ENCODE measurements around the gene STRN.

The STRN gene

DNA sequence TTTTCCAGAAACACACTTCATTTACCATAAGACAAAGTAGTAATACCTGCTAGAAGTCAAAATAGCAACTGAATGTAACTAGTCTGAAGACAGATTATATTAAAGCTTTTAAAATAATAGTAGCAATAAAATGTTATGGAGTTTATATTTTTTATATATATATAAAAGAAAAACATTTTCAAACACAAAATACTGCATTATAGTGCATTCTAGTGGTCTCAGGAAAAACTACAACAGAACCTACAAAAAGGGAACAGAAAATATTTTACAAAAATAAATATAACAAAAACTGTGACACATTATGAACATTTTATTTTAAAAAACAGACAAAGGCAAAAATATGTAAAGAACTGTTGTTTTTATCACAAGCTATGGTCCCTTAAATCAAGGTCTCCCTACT, 48.0 kb downstream of the STRN start:
- ATAC-seq, result no peak
- no peak for TF ChIP-seq GLIS3 (CRISPR knock-in tag; IDR thresholded peaks at IDR 0.05)
- TF ChIP-seq, protein P1, sequence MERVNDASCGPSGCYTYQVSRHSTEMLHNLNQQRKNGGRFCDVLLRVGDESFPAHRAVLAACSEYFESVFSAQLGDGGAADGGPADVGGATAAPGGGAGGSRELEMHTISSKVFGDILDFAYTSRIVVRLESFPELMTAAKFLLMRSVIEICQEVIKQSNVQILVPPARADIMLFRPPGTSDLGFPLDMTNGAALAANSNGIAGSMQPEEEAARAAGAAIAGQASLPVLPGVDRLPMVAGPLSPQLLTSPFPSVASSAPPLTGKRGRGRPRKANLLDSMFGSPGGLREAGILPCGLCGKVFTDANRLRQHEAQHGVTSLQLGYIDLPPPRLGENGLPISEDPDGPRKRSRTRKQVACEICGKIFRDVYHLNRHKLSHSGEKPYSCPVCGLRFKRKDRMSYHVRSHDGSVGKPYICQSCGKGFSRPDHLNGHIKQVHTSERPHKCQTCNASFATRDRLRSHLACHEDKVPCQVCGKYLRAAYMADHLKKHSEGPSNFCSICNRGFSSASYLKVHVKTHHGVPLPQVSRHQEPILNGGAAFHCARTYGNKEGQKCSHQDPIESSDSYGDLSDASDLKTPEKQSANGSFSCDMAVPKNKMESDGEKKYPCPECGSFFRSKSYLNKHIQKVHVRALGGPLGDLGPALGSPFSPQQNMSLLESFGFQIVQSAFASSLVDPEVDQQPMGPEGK (CRISPR knock-in tag; IDR thresholded peaks at IDR 0.05; ENCODE audit: borderline replicate concordance), result no peak
- TF ChIP-seq ESRRG (CRISPR knock-in tag; IDR thresholded peaks at IDR 0.05), result no peak
- no peak for TF ChIP-seq ZFP30 (CRISPR knock-in tag; IDR thresholded peaks at IDR 0.05)
- TF ChIP-seq ZNF70 (CRISPR knock-in tag; IDR thresholded peaks at IDR 0.05), result no peak

DNA sequence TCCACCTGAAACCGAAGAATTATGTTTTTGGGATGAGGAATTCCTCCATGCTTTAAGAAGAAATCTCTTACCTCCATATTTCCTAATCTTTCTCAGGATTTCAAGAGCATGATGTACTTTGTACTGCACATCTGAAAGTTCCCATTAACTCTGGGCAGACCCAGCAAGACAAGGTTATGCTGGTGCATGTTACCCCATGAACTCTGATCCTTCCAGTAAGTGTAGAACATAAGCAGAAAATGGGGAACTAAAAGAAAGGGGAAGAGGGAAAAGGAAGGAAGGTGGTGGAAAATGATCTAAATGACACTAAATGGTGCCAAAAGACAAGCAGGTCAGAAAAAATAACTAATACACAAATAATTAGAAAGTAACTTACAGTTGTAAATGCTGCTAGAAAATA, 50.7 kb downstream of the STRN start:
- TF ChIP-seq CSDC2 (CRISPR knock-in tag; IDR thresholded peaks at IDR 0.05), result no peak
- TF ChIP-seq PPARA (CRISPR knock-in tag; IDR thresholded peaks at IDR 0.05; ENCODE audit: borderline replicate concordance), result no peak
- no peak for TF ChIP-seq TCF4 (CRISPR knock-in tag; IDR thresholded peaks at IDR 0.05; ENCODE audit: borderline replicate concordance)
- no peak for TF ChIP-seq OSR1 (CRISPR knock-in tag; IDR thresholded peaks at IDR 0.05)
- TF ChIP-seq, protein P2, sequence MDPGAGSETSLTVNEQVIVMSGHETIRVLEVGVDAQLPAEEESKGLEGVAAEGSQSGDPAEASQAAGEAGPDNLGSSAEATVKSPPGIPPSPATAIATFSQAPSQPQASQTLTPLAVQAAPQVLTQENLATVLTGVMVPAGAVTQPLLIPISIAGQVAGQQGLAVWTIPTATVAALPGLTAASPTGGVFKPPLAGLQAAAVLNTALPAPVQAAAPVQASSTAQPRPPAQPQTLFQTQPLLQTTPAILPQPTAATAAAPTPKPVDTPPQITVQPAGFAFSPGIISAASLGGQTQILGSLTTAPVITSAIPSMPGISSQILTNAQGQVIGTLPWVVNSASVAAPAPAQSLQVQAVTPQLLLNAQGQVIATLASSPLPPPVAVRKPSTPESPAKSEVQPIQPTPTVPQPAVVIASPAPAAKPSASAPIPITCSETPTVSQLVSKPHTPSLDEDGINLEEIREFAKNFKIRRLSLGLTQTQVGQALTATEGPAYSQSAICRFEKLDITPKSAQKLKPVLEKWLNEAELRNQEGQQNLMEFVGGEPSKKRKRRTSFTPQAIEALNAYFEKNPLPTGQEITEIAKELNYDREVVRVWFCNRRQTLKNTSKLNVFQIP (CRISPR knock-in tag; IDR thresholded peaks at IDR 0.05; ENCODE audit: borderline replicate concordance, low read depth), result no peak
- TF ChIP-seq ZFP3 (CRISPR knock-in tag; IDR thresholded peaks at IDR 0.05), result no peak
- TF ChIP-seq ZNF70 (CRISPR knock-in tag; IDR thresholded peaks at IDR 0.05), result no peak
- TF ChIP-seq SNAI2 (CRISPR knock-in tag; IDR thresholded peaks at IDR 0.05), result no peak
- TF ChIP-seq, protein P3, sequence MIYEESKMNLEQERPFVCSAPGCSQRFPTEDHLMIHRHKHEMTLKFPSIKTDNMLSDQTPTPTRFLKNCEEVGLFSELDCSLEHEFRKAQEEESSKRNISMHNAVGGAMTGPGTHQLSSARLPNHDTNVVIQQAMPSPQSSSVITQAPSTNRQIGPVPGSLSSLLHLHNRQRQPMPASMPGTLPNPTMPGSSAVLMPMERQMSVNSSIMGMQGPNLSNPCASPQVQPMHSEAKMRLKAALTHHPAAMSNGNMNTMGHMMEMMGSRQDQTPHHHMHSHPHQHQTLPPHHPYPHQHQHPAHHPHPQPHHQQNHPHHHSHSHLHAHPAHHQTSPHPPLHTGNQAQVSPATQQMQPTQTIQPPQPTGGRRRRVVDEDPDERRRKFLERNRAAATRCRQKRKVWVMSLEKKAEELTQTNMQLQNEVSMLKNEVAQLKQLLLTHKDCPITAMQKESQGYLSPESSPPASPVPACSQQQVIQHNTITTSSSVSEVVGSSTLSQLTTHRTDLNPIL (CRISPR knock-in tag; IDR thresholded peaks at IDR 0.05; ENCODE audit: low read depth), result no peak
- ATAC-seq, result no peak

DNA sequence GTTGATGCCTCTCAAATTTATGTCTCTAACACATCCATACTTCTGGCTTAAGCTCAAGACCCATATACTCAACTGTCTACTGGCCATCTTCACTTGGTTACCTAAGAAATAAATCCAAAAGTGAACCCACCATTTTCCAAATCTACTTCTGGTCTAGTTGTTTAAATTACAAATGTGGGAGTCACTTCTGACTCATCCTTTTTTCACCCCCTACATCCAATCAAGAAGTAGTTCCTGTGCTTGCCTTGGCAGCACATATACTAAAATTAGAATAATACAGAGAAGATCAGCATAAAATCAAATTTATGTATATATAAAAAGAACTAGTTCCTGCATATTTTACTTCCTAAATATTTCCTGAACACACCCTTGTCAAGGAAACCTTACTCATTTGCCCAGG, 53.6 kb downstream of the STRN start:
- TF ChIP-seq SNAI2 (CRISPR knock-in tag; IDR thresholded peaks at IDR 0.05), result no peak
- no peak for TF ChIP-seq ZFP30 (CRISPR knock-in tag; IDR thresholded peaks at IDR 0.05)
- TF ChIP-seq ZC3H10 (CRISPR knock-in tag; IDR thresholded peaks at IDR 0.05), result no peak
- TF ChIP-seq ZNF8 (CRISPR knock-in tag; IDR thresholded peaks at IDR 0.05), result no peak
- TF ChIP-seq, protein P3 (CRISPR knock-in tag; IDR thresholded peaks at IDR 0.05; ENCODE audit: low read depth), result no peak
- TF ChIP-seq PPARA (CRISPR knock-in tag; IDR thresholded peaks at IDR 0.05; ENCODE audit: borderline replicate concordance), result no peak
- no peak for TF ChIP-seq TCF4 (CRISPR knock-in tag; IDR thresholded peaks at IDR 0.05; ENCODE audit: borderline replicate concordance)
- TF ChIP-seq ESRRG (CRISPR knock-in tag; IDR thresholded peaks at IDR 0.05), result no peak
- no peak for TF ChIP-seq GLIS3 (CRISPR knock-in tag; IDR thresholded peaks at IDR 0.05)
- TF ChIP-seq TOX (CRISPR knock-in tag; IDR thresholded peaks at IDR 0.05; ENCODE audit: borderline replicate concordance), result no peak
- TF ChIP-seq ZNF70 (CRISPR knock-in tag; IDR thresholded peaks at IDR 0.05), result no peak
- TF ChIP-seq, protein P4, sequence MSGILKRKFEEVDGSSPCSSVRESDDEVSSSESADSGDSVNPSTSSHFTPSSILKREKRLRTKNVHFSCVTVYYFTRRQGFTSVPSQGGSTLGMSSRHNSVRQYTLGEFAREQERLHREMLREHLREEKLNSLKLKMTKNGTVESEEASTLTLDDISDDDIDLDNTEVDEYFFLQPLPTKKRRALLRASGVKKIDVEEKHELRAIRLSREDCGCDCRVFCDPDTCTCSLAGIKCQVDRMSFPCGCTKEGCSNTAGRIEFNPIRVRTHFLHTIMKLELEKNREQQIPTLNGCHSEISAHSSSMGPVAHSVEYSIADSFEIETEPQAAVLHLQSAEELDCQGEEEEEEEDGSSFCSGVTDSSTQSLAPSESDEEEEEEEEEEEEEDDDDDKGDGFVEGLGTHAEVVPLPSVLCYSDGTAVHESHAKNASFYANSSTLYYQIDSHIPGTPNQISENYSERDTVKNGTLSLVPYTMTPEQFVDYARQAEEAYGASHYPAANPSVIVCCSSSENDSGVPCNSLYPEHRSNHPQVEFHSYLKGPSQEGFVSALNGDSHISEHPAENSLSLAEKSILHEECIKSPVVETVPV (CRISPR knock-in tag; IDR thresholded peaks at IDR 0.05), result no peak
- no peak for TF ChIP-seq ARNTL (CRISPR knock-in tag; IDR thresholded peaks at IDR 0.05; ENCODE audit: borderline replicate concordance, low read depth)
- ATAC-seq, result no peak

DNA sequence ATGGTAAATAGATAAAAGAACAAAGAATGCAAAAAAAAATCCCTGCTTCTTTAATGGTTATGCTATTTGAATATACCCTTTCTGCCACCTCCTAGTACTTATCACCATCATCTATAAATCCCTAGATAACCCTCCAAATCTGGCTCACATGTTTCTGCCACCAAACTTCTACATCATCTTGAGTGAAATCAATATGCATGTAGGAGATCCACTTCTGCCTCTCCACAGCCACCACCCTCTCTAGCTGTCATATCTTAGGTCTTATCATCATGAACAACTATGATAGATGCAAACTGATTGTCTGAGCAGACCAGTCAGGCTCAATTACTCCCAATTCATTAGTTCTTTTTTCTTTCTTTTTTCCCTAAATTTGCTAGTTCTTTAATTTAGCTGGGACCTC, 55.3 kb downstream of the STRN start:
- no peak for ATAC-seq
- no peak for TF ChIP-seq GLIS3 (CRISPR knock-in tag; IDR thresholded peaks at IDR 0.05)

DNA sequence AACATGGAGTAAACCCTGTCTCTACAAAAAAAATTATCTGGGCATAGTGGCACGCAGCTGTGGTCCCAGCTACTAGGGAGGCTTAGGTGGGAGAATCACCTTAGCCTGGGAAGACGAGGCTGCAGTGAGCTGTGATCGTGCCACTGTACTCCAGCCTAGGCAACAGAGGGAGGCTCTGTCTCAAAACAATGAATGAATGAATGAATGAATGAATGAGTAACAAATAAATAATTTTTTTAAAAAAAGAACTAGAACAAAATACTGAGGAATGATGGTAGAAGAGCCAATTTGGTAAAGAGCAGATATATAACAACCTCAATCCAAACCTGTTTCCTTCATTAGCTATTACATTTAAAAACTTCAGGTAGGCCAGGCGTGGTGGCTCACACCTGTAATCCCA, 60.1 kb downstream of the STRN start:
- ATAC-seq, result no peak
- no peak for TF ChIP-seq SNAI2 (CRISPR knock-in tag; IDR thresholded peaks at IDR 0.05)
- TF ChIP-seq ZNF8 (CRISPR knock-in tag; IDR thresholded peaks at IDR 0.05), result no peak
- TF ChIP-seq OSR1 (CRISPR knock-in tag; IDR thresholded peaks at IDR 0.05), result no peak
- TF ChIP-seq TOX (CRISPR knock-in tag; IDR thresholded peaks at IDR 0.05; ENCODE audit: borderline replicate concordance), result no peak
- no peak for TF ChIP-seq ZNF565 (CRISPR knock-in tag; conservative IDR thresholded peaks at IDR 0.05; ENCODE audit: low read depth)
- TF ChIP-seq ARNTL (CRISPR knock-in tag; IDR thresholded peaks at IDR 0.05; ENCODE audit: borderline replicate concordance, low read depth), result no peak
- no peak for TF ChIP-seq ZC3H10 (CRISPR knock-in tag; IDR thresholded peaks at IDR 0.05)
- TF ChIP-seq BACH2 (CRISPR knock-in tag; IDR thresholded peaks at IDR 0.05; ENCODE audit: borderline replicate concordance), result no peak
- TF ChIP-seq, protein P5, sequence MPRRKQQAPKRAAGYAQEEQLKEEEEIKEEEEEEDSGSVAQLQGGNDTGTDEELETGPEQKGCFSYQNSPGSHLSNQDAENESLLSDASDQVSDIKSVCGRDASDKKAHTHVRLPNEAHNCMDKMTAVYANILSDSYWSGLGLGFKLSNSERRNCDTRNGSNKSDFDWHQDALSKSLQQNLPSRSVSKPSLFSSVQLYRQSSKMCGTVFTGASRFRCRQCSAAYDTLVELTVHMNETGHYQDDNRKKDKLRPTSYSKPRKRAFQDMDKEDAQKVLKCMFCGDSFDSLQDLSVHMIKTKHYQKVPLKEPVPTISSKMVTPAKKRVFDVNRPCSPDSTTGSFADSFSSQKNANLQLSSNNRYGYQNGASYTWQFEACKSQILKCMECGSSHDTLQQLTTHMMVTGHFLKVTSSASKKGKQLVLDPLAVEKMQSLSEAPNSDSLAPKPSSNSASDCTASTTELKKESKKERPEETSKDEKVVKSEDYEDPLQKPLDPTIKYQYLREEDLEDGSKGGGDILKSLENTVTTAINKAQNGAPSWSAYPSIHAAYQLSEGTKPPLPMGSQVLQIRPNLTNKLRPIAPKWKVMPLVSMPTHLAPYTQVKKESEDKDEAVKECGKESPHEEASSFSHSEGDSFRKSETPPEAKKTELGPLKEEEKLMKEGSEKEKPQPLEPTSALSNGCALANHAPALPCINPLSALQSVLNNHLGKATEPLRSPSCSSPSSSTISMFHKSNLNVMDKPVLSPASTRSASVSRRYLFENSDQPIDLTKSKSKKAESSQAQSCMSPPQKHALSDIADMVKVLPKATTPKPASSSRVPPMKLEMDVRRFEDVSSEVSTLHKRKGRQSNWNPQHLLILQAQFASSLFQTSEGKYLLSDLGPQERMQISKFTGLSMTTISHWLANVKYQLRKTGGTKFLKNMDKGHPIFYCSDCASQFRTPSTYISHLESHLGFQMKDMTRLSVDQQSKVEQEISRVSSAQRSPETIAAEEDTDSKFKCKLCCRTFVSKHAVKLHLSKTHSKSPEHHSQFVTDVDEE (CRISPR knock-in tag; IDR thresholded peaks at IDR 0.05), result no peak
- no peak for TF ChIP-seq PPARA (CRISPR knock-in tag; IDR thresholded peaks at IDR 0.05; ENCODE audit: borderline replicate concordance)
- TF ChIP-seq, protein P1 (CRISPR knock-in tag; IDR thresholded peaks at IDR 0.05; ENCODE audit: borderline replicate concordance), result no peak
- no peak for TF ChIP-seq ESRRG (CRISPR knock-in tag; IDR thresholded peaks at IDR 0.05)
